Dendritic cell treated with granulocyte-macrophage colony-stimulating factor and Interleukin-4, amounts not matched to agents 40 ng/mL and 50 ng/mL, for 4 days (primary cell): ENCODE measurements around the gene BLCAP.

Source experiments
- H3K27ac Mint-ChIP-seq: one replicate; pipeline ENCODE4 v1.8.0; 2022; ENCODE audit warnings: mild to moderate bottlenecking, mixed read lengths
- H3K27me3 Mint-ChIP-seq: one replicate; pipeline ENCODE4 v1.8.0; 2022; ENCODE audit warnings: mild to moderate bottlenecking, mixed read lengths
- H3K36me3 Mint-ChIP-seq: one replicate; pipeline ENCODE4 v1.8.0; 2022; ENCODE audit warnings: low read depth, mixed read lengths
- H3K4me1 Mint-ChIP-seq: one replicate; pipeline ENCODE4 v1.8.0; 2022; ENCODE audit warnings: low read depth, mixed read lengths
- H3K4me3 Mint-ChIP-seq: one replicate; pipeline ENCODE4 v1.8.0; 2022; ENCODE audit warnings: mild to moderate bottlenecking, moderate library complexity, mixed read lengths
- H3K9me3 Mint-ChIP-seq: one replicate; pipeline ENCODE4 v1.8.0; 2022; ENCODE audit warnings: mixed read lengths
- intact Hi-C: fragments of 100-400 bp; cut with micrococcal nuclease; formaldehyde crosslinking; loops from one replicate; pipeline ENCODE4 v1.15.0; 2022

BLCAP gene

DNA sequence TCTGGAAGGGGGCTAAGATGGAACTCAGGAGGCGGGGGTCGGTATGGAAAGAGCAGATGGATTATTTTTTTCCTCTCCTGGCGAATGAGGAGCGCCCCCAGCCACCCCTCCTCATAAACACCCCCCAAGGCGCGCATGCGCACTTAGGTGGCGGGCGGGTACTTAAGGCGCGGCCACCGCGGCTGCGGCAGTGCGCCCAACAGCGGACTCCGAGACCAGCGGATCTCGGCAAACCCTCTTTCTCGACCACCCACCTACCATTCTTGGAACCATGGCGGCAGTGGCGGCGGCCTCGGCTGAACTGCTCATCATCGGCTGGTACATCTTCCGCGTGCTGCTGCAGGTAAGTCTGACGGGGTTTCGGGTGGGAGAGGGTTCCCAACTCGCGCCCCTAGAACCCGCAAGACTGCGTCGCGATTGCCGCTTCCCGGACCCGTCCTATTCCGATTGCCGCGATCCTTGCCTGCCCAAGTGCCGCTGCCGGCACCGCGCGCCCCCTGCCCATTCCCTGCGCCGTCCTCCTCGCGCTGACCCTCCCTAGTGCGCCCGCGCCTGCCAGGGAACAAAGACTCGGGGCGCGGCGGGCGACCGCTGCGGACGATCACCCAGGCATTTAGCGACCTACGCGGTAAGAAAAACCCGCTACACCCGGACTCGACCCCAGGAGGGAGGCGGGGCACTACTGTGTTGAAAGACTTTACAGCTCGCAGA is 6.5 kb downstream of the BLCAP start, which contains the start of gene NNAT:
Gene NNAT (plus strand): TSS at position 190 of the 711 bp plus-strand sequence. CDS start 82 bp downstream, at position 272.
- intact Hi-C loops: no loop called here
- peaks cover 89% of the 10 kb centered on the region for H3K36me3 Mint-ChIP-seq
- H3K4me1 Mint-ChIP-seq: peaks cover 54% of the 10 kb centered on the region
- no peak within 1 kb of the TSS for H3K27ac Mint-ChIP-seq
- H3K27me3 Mint-ChIP-seq: peaks cover 21% of the 10 kb centered on the region
- no peaks in the 10 kb centered on the region for H3K9me3 Mint-ChIP-seq
- peak within 1 kb of the TSS; percentile 41 for H3K4me3 Mint-ChIP-seq

DNA sequence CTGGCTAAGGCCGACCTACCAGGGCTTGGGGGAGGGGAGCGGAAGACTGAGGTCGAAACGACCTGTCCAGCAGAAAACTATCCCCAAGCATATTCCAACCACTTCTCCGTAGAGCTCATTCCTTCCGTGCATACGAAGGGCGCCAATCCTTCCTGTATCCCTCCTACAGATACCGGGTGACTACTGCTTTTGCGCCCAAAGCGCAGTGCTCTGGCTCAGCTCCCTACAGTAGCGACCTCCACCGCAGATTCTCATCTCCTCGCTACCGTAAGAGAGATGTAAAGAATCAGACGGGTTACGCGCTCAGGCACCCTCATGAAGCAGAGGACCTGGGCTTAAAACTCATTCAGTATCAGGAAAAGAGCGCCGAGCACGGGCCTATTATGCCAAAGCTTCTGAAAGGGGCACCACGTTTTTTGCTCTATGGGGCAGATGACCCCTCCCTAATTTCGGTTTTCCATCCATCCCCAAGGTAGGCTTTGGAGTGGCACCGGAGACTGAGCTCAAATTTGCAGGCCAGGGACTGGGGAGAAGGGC is 7.2 kb downstream of the BLCAP start:
- no peak overlapping the region for H3K27ac Mint-ChIP-seq
- peaks cover 92% of the 10 kb centered on the region for H3K36me3 Mint-ChIP-seq
- H3K4me1 Mint-ChIP-seq: peaks cover 47% of the 10 kb centered on the region

DNA sequence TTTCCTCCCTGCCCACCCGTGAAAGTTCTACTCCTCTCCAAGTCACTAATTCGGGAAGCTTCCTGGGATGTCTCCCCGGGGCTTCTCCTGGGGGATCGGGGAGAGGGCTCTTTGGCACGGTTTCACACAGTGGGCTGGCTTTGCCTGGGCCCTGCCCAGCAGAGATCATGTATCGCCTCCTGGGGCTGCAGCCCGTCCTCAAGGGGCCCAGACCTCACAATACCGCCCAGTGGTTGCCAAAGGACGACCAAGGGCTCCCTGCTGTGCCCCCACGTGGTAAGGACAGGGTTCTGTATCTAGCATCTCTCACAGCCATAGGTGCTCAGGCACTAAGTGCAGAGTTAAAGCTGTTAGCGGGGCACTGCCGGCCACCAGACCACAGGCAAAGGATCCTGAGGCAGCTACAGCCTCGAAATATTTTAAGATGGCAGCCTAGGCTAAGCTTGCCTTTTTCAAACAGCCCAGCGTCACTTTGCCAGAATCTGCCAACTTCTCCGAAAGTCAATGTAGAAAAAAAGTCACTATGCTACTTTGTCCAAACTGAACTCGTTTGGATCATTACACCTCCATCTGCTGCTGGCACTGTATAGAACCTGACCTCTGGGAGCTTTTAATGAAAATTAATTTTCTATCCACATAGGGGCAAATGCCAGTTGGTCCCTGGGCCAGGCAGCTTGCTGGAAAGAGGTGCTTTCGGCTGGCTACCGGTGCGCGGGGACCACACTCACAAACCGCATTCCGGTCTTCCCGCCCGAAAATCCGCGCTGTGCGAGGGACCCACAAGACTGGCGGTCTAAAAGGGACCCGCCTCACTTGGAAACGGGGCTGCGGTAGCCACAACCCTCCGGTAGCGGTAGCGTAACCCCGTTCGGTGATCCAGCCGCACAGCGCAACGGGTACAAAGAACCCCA is 7.9 kb downstream of the BLCAP start:
- H3K27ac Mint-ChIP-seq: no peak overlapping the region

More for the DNA sequence above, 7.2 kb downstream of the BLCAP start:
- H3K4me3 Mint-ChIP-seq: no peak overlapping the region
- H3K9me3 Mint-ChIP-seq: no peaks in the 10 kb centered on the region
- intact Hi-C loops: no loop called here
- peaks cover 21% of the 10 kb centered on the region for H3K27me3 Mint-ChIP-seq

GRCh38 chr20:37518606-37519507 is 8.8 kb downstream of the BLCAP start:
- intact Hi-C loops: no loop called here
- H3K9me3 Mint-ChIP-seq: no peaks in the 10 kb centered on the region
- H3K4me3 Mint-ChIP-seq: no peak overlapping the region
- H3K4me1 Mint-ChIP-seq: peaks cover 31% of the 10 kb centered on the region
- H3K27ac Mint-ChIP-seq: no peak overlapping the region
- peaks cover 21% of the 10 kb centered on the region for H3K27me3 Mint-ChIP-seq
- H3K36me3 Mint-ChIP-seq: peaks cover 93% of the 10 kb centered on the region

More for the DNA sequence above, 7.9 kb downstream of the BLCAP start:
- intact Hi-C loops: no loop called here
- peaks cover 21% of the 10 kb centered on the region for H3K27me3 Mint-ChIP-seq
- peaks cover 92% of the 10 kb centered on the region for H3K36me3 Mint-ChIP-seq
- peaks cover 40% of the 10 kb centered on the region for H3K4me1 Mint-ChIP-seq
- H3K9me3 Mint-ChIP-seq: no peaks in the 10 kb centered on the region
- H3K4me3 Mint-ChIP-seq: no peak overlapping the region

GRCh38 chr20:37518059-37518458 is 9.6 kb downstream of the BLCAP start:
- Mint-ChIP-seq H3K36me3 (peaks cover 91% of the 10 kb centered on the region), H3K27me3 (peaks cover 19% of the 10 kb centered on the region), H3K27ac (no peak overlapping the region), H3K9me3 (no peaks in the 10 kb centered on the region), H3K4me1 (peaks cover 25% of the 10 kb centered on the region), H3K4me3 (no peak overlapping the region)
- intact Hi-C loops: no loop called here

GRCh38 chr20:37516811-37517750 is 10.6 kb downstream of the BLCAP start:
- H3K9me3 Mint-ChIP-seq: no peaks in the 10 kb centered on the region
- no peak overlapping the region for H3K27ac Mint-ChIP-seq
- H3K36me3 Mint-ChIP-seq: peaks cover 84% of the 10 kb centered on the region
- intact Hi-C loops: no loop called here
- H3K27me3 Mint-ChIP-seq: peaks cover 13% of the 10 kb centered on the region
- peaks cover 19% of the 10 kb centered on the region for H3K4me1 Mint-ChIP-seq
- no peak overlapping the region for H3K4me3 Mint-ChIP-seq

DNA sequence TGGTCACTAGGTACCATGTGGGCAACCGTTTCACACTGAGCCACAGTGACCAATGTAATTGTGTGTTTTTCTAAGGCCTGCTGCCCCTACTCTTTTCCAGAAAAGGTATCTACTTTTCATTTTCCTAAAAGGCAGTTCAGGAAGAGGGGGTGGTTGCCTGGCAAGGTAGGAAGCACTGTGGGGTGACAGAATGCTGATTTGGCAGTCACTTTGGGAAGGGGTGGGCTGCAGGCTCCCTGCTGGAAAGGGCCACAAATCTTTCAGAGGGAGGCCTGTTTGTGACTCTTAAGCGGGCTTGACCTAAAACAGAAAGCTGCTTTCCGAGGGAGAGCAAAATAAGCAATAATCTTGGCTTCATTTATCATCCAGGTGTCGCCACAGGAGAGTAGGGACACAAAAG is 11.8 kb downstream of the BLCAP start:
- intact Hi-C loops: no loop called here
- Mint-ChIP-seq H3K27ac (no peak overlapping the region), H3K9me3 (no peaks in the 10 kb centered on the region), H3K27me3 (peaks cover 2% of the 10 kb centered on the region), H3K4me1 (peaks cover 12% of the 10 kb centered on the region), H3K4me3 (no peak overlapping the region), H3K36me3 (peaks cover 71% of the 10 kb centered on the region)

DNA sequence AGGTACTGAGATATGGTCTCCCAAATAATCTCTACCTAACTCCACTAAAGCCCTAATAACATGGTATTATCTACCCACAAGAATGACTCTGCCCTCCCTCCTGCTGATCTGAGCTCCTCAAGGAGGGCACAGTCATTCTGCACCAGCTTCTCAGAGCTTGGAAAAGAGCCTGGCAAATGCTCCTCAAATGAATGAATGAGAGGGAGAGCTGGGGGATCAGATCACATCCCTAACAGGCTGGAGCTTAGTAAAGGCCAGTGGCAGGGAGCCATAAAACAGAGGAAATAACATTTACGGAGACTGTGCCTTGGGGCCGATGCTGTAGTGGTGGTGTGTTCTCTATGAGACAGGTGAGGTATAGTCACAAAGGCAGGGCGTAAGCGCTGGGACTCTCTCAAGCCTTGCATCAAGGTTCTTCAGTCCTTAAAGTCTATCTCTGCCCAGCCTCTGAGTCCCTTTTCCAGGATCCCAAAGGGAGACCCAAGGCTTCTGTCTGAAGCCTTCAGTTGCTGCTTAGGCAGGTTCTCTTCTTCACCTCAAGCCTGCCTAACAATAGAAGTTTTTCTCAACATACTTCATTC is 13.8 kb downstream of the BLCAP start:
- Mint-ChIP-seq H3K27ac (no peak overlapping the region), H3K9me3 (no peaks in the 10 kb centered on the region), H3K27me3 (no peaks in the 10 kb centered on the region), H3K4me1 (peaks cover 5% of the 10 kb centered on the region), H3K4me3 (no peak overlapping the region), H3K36me3 (peaks cover 53% of the 10 kb centered on the region)
- intact Hi-C loops: no loop called here

- intact Hi-C loops: no loop called here
- H3K9me3 Mint-ChIP-seq: no peaks in the 10 kb centered on the region
- H3K4me3 Mint-ChIP-seq: no peak overlapping the region
- H3K36me3 Mint-ChIP-seq: peaks cover 31% of the 10 kb centered on the region
- H3K27me3 Mint-ChIP-seq: no peaks in the 10 kb centered on the region
- H3K4me1 Mint-ChIP-seq: no peaks in the 10 kb centered on the region
- H3K27ac Mint-ChIP-seq: no peak overlapping the region
These were observed 15.9 kb downstream of the BLCAP start for GRCh38 chr20:37511610-37512275.

DNA sequence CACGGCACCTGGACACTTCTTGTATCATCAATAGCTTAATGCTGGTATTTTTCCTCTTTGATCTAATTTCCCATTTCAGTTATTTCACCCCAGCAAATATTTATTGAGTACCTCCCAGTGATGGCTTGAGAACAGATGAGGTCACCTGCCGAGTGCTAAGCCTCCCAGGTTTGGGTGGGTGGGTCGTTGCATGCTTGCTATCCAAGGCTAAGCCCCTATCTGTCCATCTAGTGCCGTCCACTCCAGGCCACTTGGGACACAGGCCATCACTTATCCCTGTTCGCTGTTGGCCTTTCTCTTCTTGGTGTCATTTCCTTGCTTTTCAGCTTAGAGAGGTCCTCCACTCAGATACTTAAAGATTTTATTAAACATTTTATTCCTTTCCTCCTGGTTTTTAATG is 17.4 kb downstream of the BLCAP start:
- no peaks in the 10 kb centered on the region for H3K9me3 Mint-ChIP-seq
- H3K27ac Mint-ChIP-seq: no peak overlapping the region
- intact Hi-C loops: no loop called here
- H3K4me1 Mint-ChIP-seq: no peaks in the 10 kb centered on the region
- peaks cover 18% of the 10 kb centered on the region for H3K36me3 Mint-ChIP-seq
- H3K4me3 Mint-ChIP-seq: no peak overlapping the region
- H3K27me3 Mint-ChIP-seq: no peaks in the 10 kb centered on the region

DNA sequence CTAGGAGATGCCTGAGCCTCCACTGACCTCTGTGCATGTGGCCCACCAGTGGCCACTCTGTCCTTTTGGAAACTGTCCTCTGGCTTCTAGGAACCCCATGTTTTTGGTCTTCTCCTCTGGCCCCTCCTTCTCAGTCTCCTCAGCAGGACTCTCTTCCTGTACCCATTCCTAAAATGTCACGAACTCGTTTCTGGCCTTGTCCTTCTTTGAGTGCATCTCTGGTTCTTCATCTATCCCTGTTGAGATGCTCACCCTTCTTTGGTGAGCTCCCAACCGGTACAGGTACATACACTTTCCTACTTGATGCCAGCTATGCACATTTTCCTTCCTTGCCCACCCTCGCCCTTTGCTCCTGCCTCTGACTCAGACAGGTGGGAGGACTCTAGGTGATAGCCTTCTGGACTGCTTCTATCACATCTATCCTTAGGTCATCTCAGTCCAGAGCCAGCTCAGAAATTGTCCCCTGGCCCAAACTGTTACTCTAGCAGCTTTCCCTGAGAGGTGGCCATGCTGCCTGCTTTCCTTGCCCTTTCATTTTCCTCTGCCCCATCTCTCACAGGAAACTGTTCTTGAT is 21.4 kb downstream of the BLCAP start:
- no peak overlapping the region for H3K4me3 Mint-ChIP-seq
- H3K27me3 Mint-ChIP-seq: no peaks in the 10 kb centered on the region
- no peaks in the 10 kb centered on the region for H3K9me3 Mint-ChIP-seq
- H3K27ac Mint-ChIP-seq: no peak overlapping the region
- H3K36me3 Mint-ChIP-seq: no peaks in the 10 kb centered on the region
- intact Hi-C loops: no loop called here
- no peaks in the 10 kb centered on the region for H3K4me1 Mint-ChIP-seq
